Heart left ventricle (tissue), 13 donors: ENCODE measurements around the gene PNMA5.

Experiments
- POLR2A ChIP-seq, 2 donors: fragments of 450-650 bp; IDR thresholded peaks; one replicate each; pipeline ENCODE4 v1.6.1; 2017; ENCODE audit warnings: antibody characterized with exemption in 2 of 2, mild to moderate bottlenecking in 2 of 2, moderate library complexity in 2 of 2
- TF ChIP-seq, protein P1 (sequence below), 12 donors: fragments of 200-600 bp; sonication (generic) in 4 of 12; IDR thresholded peaks; one replicate each; pipeline versions ENCODE4 v1.5.0 to v1.8.0; 2018 to 2022; ENCODE audit warnings: antibody characterized with exemption in 12 of 12, mild to moderate bottlenecking in 5 of 12
- donor health status: ischemic (EF 13 %, LVEDD 7.1; RV severe dilation, severe dysfunction).
- donor health status: DM: no; HTN: yes; CAD: no.
- donor health status: DM: no; HTN: no; CAD: no.
- donor health status: ischemic (EF 25% LVEDD 6.9; RV normal size, moderate dysfunction).
- donor health status: ischemic (EF 25% LVEDD 5.7; RV mildly dilated, moderate dysfunction).
- donor health status: ischemic (EF 35%, LVEDD 5.7; RV mildly dilated, moderate dysfunction).
- donor health status: nonischemic (EF 11% LVEDD 7.7; RV severe dilation, severe dysfunction).
- donor health status: DM: yes; HTN: yes; CAD: no.
- donor health status: PGD.
- donor health status: ischemic (EF 29% LVEDD 5.4; RV normal size, mild dysfunction).
- donor health status: nonischemic (EF 23%, LVEDD 6.1; RV moderate dilation, normal function).

DNA sequence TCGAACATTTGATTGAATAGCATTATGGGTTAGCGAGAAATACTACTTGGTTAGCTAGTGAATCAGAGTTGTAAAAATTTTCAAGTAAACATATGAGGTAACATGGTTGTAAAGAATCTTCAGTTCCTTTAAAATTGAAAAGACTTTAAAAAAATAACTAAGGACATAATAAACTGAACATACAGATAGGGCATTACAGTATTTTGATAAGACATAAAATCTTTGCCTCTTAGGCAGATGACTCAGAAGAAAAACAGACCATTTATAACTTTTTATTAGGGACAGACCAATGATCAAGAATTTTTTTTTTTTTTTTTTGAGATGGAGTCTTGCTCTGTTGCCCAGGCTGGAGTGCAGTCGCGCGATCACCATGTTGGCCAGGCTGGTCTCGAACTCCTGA is 43.1 kb downstream of the PNMA5 start:
- TF ChIP-seq, protein P1, sequence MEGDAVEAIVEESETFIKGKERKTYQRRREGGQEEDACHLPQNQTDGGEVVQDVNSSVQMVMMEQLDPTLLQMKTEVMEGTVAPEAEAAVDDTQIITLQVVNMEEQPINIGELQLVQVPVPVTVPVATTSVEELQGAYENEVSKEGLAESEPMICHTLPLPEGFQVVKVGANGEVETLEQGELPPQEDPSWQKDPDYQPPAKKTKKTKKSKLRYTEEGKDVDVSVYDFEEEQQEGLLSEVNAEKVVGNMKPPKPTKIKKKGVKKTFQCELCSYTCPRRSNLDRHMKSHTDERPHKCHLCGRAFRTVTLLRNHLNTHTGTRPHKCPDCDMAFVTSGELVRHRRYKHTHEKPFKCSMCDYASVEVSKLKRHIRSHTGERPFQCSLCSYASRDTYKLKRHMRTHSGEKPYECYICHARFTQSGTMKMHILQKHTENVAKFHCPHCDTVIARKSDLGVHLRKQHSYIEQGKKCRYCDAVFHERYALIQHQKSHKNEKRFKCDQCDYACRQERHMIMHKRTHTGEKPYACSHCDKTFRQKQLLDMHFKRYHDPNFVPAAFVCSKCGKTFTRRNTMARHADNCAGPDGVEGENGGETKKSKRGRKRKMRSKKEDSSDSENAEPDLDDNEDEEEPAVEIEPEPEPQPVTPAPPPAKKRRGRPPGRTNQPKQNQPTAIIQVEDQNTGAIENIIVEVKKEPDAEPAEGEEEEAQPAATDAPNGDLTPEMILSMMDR (IDR thresholded peaks at IDR 0.05) = no peak
- TF ChIP-seq POLR2A (IDR thresholded peaks at IDR 0.05) = no peak
